Endothelial cell of umbilical vein (primary cell): ENCODE data around the gene TMEM205. TPM values are rescaled to one million over a fixed set of nuclear protein-coding genes. Genes with fewer than 3 reads are reported as not detected.

ENCODE experiments used
- BruUV-seq: library from RNA; stranded (reverse); fragments of 400-500 nt; replicated peaks from 2 replicates; lab custom pipeline; 2021; lab: Mats Ljungman, UMichigan
- CTCF ChIA-PET: fragments of 300-600, 350-600 bp; sonication (Branson Sonifier 250); formaldehyde crosslinking; loops from one replicate; lab custom pipeline; 2021; ENCODE audit warnings: antibody characterized with exemption, inconsistent platforms; lab: Charles Lee
- POLR2A ChIA-PET: fragments of 300-600, 350-600 bp; sonication (Branson Sonifier 250); formaldehyde crosslinking; loops from one replicate; lab custom pipeline; 2021; ENCODE audit warnings: antibody characterized with exemption, inconsistent platforms; lab: Charles Lee
- DNase-seq: peaks from one replicate; pipeline ENCODE4 v3.0.0-alpha.2; 2011; ENCODE audit warnings: low read depth, low spot score
- FAIRE-seq: peaks from 2 replicates; lab custom pipeline; 2011; peaks lifted over from hg19 to GRCh38; lab: Jason Lieb, UNC
- H2AFZ ChIP-seq: 2 replicates; pipeline ENCODE4 v1.6.0; 2012; ENCODE audit warnings: low read depth, low read length, control low read depth, inconsistent platforms
- H3K27ac ChIP-seq: 2 replicates; pipeline ENCODE4 v1.5.1; 2011; ENCODE audit warnings: low read depth, mild to moderate bottlenecking, control low read depth, low read length, moderate library complexity; ENCODE audit not compliant: insufficient read depth
- H3K27me3 ChIP-seq, 2 experiments: 2 replicates each; pipeline versions ENCODE4 v1.6.0 to v1.6.1; 2011; ENCODE audit warnings: low read length in 2 of 2, mixed read lengths in 1 of 2; ENCODE audit not compliant: control insufficient read depth in 2 of 2, insufficient read depth in 2 of 2
- H3K36me3 ChIP-seq, 2 experiments: 2 replicates in 1 of 2; 3 replicates in 1 of 2; pipeline ENCODE4 v1.5.1; 2011; ENCODE audit warnings: low read length in 2 of 2, mild to moderate bottlenecking in 1 of 2, moderate library complexity in 1 of 2; ENCODE audit not compliant: control insufficient read depth in 2 of 2, insufficient read depth in 2 of 2; ENCODE audit errors: extremely low read depth in 1 of 2
- H3K4me1 ChIP-seq: 3 replicates; pipeline ENCODE4 v1.5.1; 2011; ENCODE audit warnings: mild to moderate bottlenecking, low read length; ENCODE audit not compliant: control insufficient read depth, insufficient read depth; ENCODE audit errors: extremely low read depth
- H3K4me2 ChIP-seq: 2 replicates; pipeline ENCODE4 v1.6.1; 2011; ENCODE audit warnings: low read length, control low read depth, mixed read lengths; ENCODE audit not compliant: insufficient read depth
- H3K4me3 ChIP-seq, 3 experiments: fragments of 200-600 bp in 1 of 3; sonication (generic), shearing (Covaris generic) in 1 of 3; replicated peaks in 1 of 3; 2 replicates each; pipeline ENCODE4 v1.5.1; 2011 to 2016; ENCODE audit warnings: control low read depth in 3 of 3, low read length in 3 of 3, mild to moderate bottlenecking in 2 of 3, inconsistent platforms in 1 of 3, low read depth in 1 of 3, moderate library complexity in 1 of 3; ENCODE audit not compliant: insufficient read depth in 1 of 3
- H3K79me2 ChIP-seq: 2 replicates; pipeline ENCODE4 v1.6.0; 2012; ENCODE audit warnings: low read length, inconsistent platforms; ENCODE audit not compliant: control insufficient read depth, insufficient read depth
- H3K9ac ChIP-seq: replicated peaks from 2 replicates; pipeline ENCODE3; 2011; ENCODE audit warnings: low read length, control low read depth; ENCODE audit not compliant: insufficient read depth; ENCODE audit errors: extremely low read depth
- H3K9me1 ChIP-seq: replicated peaks from 3 replicates; pipeline ENCODE4 v1.6.0; 2011; ENCODE audit warnings: mild to moderate bottlenecking, low read length; ENCODE audit not compliant: control insufficient read depth, insufficient read depth; ENCODE audit errors: extremely low read depth
- H3K9me3 ChIP-seq: replicated peaks from 2 replicates; pipeline ENCODE4 v1.5.1; 2012; ENCODE audit warnings: low read length, inconsistent platforms; ENCODE audit not compliant: control insufficient read depth, insufficient read depth
- H4K20me1 ChIP-seq: replicated peaks from 2 replicates; pipeline ENCODE3; 2011; ENCODE audit warnings: mild to moderate bottlenecking, low read length; ENCODE audit not compliant: control insufficient read depth, insufficient read depth; ENCODE audit errors: extremely low read depth
- CTCF ChIP-seq, 2 donors: IDR thresholded peaks; 1 replicate in 1 of 2; 2 replicates in 1 of 2; pipeline ENCODE4 v1.5.1; 2011; ENCODE audit warnings: low read length in 2 of 2, mild to moderate bottlenecking in 2 of 2, moderate library complexity in 2 of 2, control low read depth in 1 of 2, inconsistent platforms in 1 of 2, low read depth in 1 of 2; ENCODE audit not compliant: insufficient read depth in 1 of 2; ENCODE audit errors: extremely low read depth in 1 of 2
- EZH2 ChIP-seq: IDR thresholded peaks from 2 replicates; pipeline ENCODE4 v1.6.1; 2012; ENCODE audit warnings: borderline replicate concordance, low read depth, mild to moderate bottlenecking, moderate library complexity, low read length, inconsistent platforms; ENCODE audit not compliant: severe bottlenecking
- FOS ChIP-seq: IDR thresholded peaks from 2 replicates; pipeline ENCODE4 v1.6.1; 2011; ENCODE audit warnings: mild to moderate bottlenecking, low read length, moderate library complexity, borderline replicate concordance; ENCODE audit not compliant: insufficient read depth
- GATA2 ChIP-seq: IDR thresholded peaks from 2 replicates; pipeline ENCODE4 v1.7.0; 2011; ENCODE audit warnings: low read depth, mild to moderate bottlenecking, moderate library complexity, mixed read lengths, low read length; ENCODE audit not compliant: insufficient read length, insufficient read depth
- JUN ChIP-seq: IDR thresholded peaks from 2 replicates; pipeline ENCODE4 v1.6.1; 2011; ENCODE audit warnings: borderline replicate concordance, low read depth; ENCODE audit not compliant: insufficient read length, insufficient read depth
- MAX ChIP-seq: IDR thresholded peaks from 2 replicates; pipeline ENCODE4 v1.6.1; 2011; ENCODE audit not compliant: insufficient read depth, insufficient read length
- MYC ChIP-seq: IDR thresholded peaks from one replicate; pipeline ENCODE4 v1.6.1; 2011; ENCODE audit warnings: mild to moderate bottlenecking, low read depth, low read length
- POLR2A ChIP-seq: IDR thresholded peaks from 2 replicates; pipeline ENCODE4 v1.6.1; 2012; ENCODE audit warnings: low read depth, mild to moderate bottlenecking, control low read depth, low read length
- POLR2AphosphoS5 ChIP-seq: IDR thresholded peaks from 2 replicates; pipeline ENCODE4 v1.6.1; 2012; ENCODE audit warnings: low read depth, mild to moderate bottlenecking, control low read depth, low read length, moderate library complexity; ENCODE audit not compliant: insufficient read depth
- dilution Hi-C: fragments of 300-500 bp; cut with MboI; formaldehyde crosslinking; loops from one replicate; pipeline ENCODE4 v1.15.0; 2019; ENCODE audit warnings: low sequenced_read_pairs; ENCODE audit not compliant: extremely low pct_ligation_motif_present
- intact Hi-C: fragments of 100-400 bp; cut with micrococcal nuclease; formaldehyde crosslinking; loops from one replicate; pipeline ENCODE4 v1.10.0; 2022
- polyA plus RNA-seq, 4 experiments: library from polyadenylated mRNA; depleted of rRNA in 3 of 4; stranded (reverse) in 3 of 4; unstranded in 1 of 4; fragments of >200 nt; gene quantifications; 2 replicates each; pipeline versions ENCODE4 v1.2.1 to v1.2.3, GENCODE V29; 2011 to 2012; ENCODE audit warnings: missing spikeins in 1 of 4
- total RNA-seq: library from RNA; stranded (reverse); gene quantifications from 2 replicates; pipeline ENCODE4 v1.2.3, GENCODE V29; 2021

The TMEM205 gene
- total and polyA plus RNA-seq, 2 donors (not counting 3 experiments of a cell fraction or from before 2014, with no cell fraction given): 57.3 to 345 TPM

- POLR2A ChIA-PET: no interaction called here
- H3K4me3 ChIP-seq: no peak overlapping the region
- no peaks in the 10 kb centered on the region for H3K9me3 ChIP-seq
- no peaks in the 10 kb centered on the region for H4K20me1 ChIP-seq
- no peaks in the 10 kb centered on the region for H3K4me1 ChIP-seq
- DNase-seq: no peak
- peaks cover 0 to 9% of the 10 kb centered on the region in 2 experiments for H3K36me3 ChIP-seq
- no peaks in the 10 kb centered on the region for H3K79me2 ChIP-seq
- no peaks in the 10 kb centered on the region for H3K9me1 ChIP-seq
- no peaks in the 10 kb centered on the region for H3K27me3 ChIP-seq
- CTCF ChIA-PET: no interaction called here
- H2AFZ ChIP-seq: no peak overlapping the region
- no peak overlapping the region for H3K27ac ChIP-seq
- TF ChIP-seq POLR2A (no peak), JUN (no peak), CTCF (IDR thresholded peaks at IDR 0.05; ENCODE audit: extremely low read depth in 1 of 2, insufficient read depth in 1 of 2, low read depth in 1 of 2, low read length in 2 of 2) (no peak), EZH2 (no peak), POLR2AphosphoS5 (no peak), FOS (no peak), MYC (no peak), MAX (no peak), GATA2 (no peak)
- no peak for FAIRE-seq
- dilution Hi-C loops (no loop called here), intact Hi-C loops (no loop called here)
- BruUV-seq: no TSS peak
- H3K9ac ChIP-seq: no peak overlapping the region
- no peak overlapping the region for H3K4me2 ChIP-seq
Measured at GRCh38 chr19:11364935-11365334, 18.9 kb upstream of the TMEM205 start.
